NT2/D1 (cell line): ENCODE results near the gene PIK3CD.

Experiments
- YY1 ChIP-seq: IDR thresholded peaks from 2 replicates; pipeline ENCODE4 v1.6.1; 2011; ENCODE audit not compliant: insufficient read length, insufficient read depth
- ZNF274 ChIP-seq: IDR thresholded peaks from 2 replicates; pipeline ENCODE4 v1.6.1; 2011; ENCODE audit warnings: mild to moderate bottlenecking, low read depth, low read length

DNA sequence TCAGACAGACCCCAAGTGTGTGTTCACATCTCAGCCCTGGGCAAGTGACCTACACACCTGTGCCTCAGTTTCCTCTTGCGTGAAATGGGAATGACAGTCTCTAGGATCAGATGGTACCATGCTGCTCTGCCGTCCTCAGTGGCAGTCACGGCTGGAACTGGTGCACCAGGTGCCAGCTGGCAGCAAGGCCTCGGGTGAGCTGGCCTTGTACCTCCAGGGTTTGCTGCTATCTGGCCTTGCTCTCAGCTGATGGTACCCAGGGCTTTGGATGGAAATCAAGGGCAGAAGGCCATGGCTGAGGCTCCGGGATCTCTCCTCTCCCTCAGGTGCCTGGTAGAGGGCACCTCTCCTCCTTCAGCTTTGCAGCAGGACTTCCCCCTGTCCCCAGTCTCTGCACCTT, 41.5 kb upstream of the PIK3CD start:
- TF ChIP-seq YY1 (no peak), ZNF274 (no peak)
